Right ventricle myocardium inferior (tissue), 1 donor: ENCODE results near the gene ARMH4. TPM values are rescaled to one million over a fixed set of nuclear protein-coding genes. Genes with fewer than 3 reads are reported as not detected.
A peak's percentile ranks its signal among the peaks of the same experiment; 100 is the strongest.

ENCODE experiments used
- ATAC-seq: fragments of 200-7000 bp; cut with Tn5 transposase; one replicate; pipeline ENCODE4 v1.9.1; 2020; ENCODE audit warnings: mild to moderate bottlenecking, moderate library complexity
- DNase-seq: peaks from one replicate; pipeline ENCODE4 v3.0.0; 2021; ENCODE audit errors: missing footprints
- intact Hi-C: fragments of 100-400 bp; cut with DNase I; formaldehyde crosslinking; loops from one replicate; pipeline ENCODE4 v1.11.0; 2022
- long read RNA-seq: library from polyadenylated mRNA; unstranded; transcript quantifications from one replicate; pipeline ENCODE4 v2.0.0, GENCODE V29; 2021
- total RNA-seq: library from RNA; stranded (reverse); fragmentation: NEBNext Ultra II Directional; extraction: Animal tissue kit (Norgen Biotek cat#: 25700); gene quantifications from one replicate; pipeline ENCODE4 v1.2.1, GENCODE V29; 2021
- donor health status: DM: no; HTN: yes; CAD: no; lungs with severe emphysema.

ARMH4 gene, protein sequence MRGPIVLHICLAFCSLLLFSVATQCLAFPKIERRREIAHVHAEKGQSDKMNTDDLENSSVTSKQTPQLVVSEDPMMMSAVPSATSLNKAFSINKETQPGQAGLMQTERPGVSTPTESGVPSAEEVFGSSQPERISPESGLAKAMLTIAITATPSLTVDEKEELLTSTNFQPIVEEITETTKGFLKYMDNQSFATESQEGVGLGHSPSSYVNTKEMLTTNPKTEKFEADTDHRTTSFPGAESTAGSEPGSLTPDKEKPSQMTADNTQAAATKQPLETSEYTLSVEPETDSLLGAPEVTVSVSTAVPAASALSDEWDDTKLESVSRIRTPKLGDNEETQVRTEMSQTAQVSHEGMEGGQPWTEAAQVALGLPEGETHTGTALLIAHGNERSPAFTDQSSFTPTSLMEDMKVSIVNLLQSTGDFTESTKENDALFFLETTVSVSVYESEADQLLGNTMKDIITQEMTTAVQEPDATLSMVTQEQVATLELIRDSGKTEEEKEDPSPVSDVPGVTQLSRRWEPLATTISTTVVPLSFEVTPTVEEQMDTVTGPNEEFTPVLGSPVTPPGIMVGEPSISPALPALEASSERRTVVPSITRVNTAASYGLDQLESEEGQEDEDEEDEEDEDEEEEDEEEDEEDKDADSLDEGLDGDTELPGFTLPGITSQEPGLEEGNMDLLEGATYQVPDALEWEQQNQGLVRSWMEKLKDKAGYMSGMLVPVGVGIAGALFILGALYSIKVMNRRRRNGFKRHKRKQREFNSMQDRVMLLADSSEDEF
- 5.5 TPM for total RNA-seq
- long read RNA-seq, full-length matches to known transcripts, result 3 of 5 reads
- long read RNA-seq, partial matches to known transcripts, result 1 of 5 reads
- long read RNA-seq, other reads (novel, unspliced or antisense), result 1 of 5 reads

DNA sequence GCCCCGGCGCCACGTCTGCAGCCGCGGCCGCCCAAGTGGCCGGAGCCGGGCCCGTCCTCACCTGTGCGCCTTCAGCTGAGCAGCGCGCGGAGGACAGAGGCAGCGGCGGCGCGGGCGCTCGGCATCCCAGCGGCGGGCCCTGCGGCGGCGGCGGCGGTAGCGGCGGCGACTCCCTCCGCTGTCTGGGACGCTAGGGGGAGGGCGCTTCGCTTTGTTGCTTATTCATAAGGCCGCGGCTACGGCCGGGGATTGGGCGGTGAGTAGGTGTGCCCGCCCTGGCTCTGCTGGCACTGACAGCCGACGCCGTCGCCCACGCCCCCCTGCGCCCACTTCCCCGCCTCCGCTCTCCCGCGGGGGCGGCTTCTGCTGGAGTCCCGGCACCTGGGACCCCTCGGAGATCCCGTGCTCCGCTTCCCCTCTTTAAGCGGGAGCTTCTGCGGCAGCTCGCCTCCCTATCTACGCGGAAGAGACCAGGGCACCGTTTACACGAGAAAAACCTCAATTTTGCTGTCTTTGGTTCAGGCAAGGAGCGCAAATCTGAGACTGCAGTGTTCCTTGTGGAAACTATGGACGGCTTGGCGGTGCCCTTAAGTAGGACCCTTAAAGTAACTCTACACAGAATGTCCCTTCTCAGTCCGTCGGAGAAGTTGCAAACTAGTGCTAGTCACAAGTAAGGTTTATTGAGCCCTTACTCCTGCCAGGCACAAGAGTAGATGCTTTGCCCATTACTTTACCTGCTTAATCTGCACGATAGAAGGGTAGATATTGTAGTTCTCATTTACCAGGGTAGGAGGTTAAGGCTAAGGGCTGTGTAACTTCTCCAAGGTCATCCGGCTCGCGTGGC lies at the start of gene ARMH4:
ARMH4 (minus strand) TSS at position 200 of the 844 bp plus-strand sequence. CDS start 12,855 bp downstream, outside the sequence.
- DNase-seq, result peak; percentile 94
- intact Hi-C loops, result no loop called here
- ATAC-seq, result peak; percentile 98

DNA sequence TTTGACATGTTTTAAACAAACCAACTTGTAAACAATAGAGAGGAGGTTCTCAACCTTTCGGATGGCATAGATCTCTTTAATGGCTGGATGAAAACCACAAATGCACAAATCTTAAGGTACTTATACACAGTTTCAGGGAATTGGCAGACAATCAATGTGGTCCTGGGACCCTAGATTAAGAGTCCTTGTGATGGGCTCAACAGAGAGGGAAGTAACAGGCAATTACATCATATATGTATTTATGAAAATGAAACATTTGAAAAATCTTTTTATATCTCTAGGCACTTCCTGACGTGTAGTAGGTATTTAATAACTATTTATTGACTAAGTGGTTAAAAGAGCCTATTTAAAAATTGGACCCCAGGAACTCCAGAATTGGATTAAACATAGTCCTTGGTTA lies 48.8 kb upstream of the ARMH4 start:
- intact Hi-C loops, result loop anchor here (2.0 kb wide), 1 partner anchor 98 kb away; the partner anchor contains the start of gene ARID4A
- DNase-seq (no peak), ATAC-seq (no peak)

DNA sequence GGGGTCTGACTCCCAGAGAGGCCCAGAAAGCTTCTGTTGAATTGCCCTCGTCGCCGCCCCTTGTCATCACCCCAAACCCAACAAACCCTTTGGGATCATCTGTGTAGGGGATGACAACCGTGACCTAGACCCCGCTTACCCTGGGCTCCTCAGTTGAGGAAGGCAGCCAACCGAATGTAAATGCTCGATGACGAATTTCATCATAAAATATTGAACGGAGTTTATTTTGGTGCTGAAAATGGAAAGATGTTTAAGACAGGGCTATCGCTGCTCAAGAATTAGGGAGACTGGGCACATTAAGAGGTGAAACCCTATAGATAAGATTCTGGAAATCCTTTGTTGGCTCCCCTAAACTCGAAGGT lies 48.4 kb upstream of the ARMH4 start:
- peak; percentile 6 for ATAC-seq
- intact Hi-C loops, result loop anchor here (2.0 kb wide), 1 partner anchor 98 kb away; the partner anchor contains the start of gene ARID4A

GRCh38 chr14:58199726-58200479 lies 47.9 kb upstream of the ARMH4 start, which contains the start of gene ACTR10:
Gene ACTR10 (plus strand): TSS chr14:58200149. CDS start chr14:58200218, 69 bp downstream.
- ATAC-seq, result peak; percentile 98
- intact Hi-C loops, result loop anchor here (2.0 kb wide), 1 partner anchor 99 kb away; the partner anchor contains the start of gene ARID4A

More for the DNA sequence above, 48.4 kb upstream of the ARMH4 start:
- DNase-seq, result no peak

GRCh38 chr14:58198086-58198485 lies 46.1 kb upstream of the ARMH4 start:
- DNase-seq, result no peak
- no peak for ATAC-seq

More at GRCh38 chr14:58199726-58200479, 47.9 kb upstream of the ARMH4 start, which contains the start of gene ACTR10:
- peak; percentile 96 for DNase-seq

GRCh38 chr14:58196198-58196597 lies 44.2 kb upstream of the ARMH4 start:
- intact Hi-C loops, result no loop called here
- ATAC-seq (no peak), DNase-seq (no peak)

More at GRCh38 chr14:58198086-58198485, 46.1 kb upstream of the ARMH4 start:
- intact Hi-C loops, result no loop called here

DNA sequence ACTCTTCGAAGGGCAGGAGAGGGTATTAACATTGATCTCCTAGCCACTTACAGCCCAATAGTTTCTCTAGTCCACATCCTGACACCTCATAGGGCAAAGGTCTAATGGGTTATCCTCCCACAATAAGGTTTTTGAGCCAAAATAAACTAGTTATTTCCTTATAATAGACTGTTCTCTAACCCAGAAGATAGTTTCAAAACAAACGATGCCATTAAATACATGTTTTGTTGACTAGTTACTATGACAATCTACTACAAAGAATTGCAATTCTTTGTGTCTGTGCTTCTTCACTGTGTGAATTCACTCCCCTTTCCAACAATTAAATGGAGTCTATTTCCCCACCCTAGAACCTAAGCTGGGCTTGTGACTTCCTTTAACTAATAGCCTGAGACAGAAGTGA lies 41.5 kb upstream of the ARMH4 start:
- intact Hi-C loops, result no loop called here
- ATAC-seq, result no peak
- DNase-seq, result no peak

GRCh38 chr14:58191763-58192601 lies 40.0 kb upstream of the ARMH4 start:
- intact Hi-C loops, result no loop called here
- DNase-seq, result no peak
- ATAC-seq, result no peak

DNA sequence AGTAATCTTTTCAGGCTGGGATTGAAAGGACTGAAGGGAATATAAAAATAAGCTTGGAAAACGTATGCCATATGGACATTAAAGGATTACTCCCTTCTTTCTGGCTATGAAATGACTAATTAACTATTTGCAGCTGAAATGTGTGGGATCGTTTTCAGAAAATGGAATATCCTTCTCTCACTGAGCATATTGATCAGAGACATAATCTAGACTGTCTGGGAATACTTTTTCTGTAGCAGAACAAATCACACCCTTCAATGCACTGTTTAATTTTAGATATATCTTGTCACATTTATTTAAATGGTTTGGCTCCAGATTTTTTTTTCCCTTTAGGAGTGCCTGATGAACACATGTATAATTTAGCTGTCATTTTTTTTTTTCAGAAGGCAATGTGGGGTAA lies 37.2 kb upstream of the ARMH4 start:
- ATAC-seq (no peak), DNase-seq (no peak)
- intact Hi-C loops, result no loop called here

DNA sequence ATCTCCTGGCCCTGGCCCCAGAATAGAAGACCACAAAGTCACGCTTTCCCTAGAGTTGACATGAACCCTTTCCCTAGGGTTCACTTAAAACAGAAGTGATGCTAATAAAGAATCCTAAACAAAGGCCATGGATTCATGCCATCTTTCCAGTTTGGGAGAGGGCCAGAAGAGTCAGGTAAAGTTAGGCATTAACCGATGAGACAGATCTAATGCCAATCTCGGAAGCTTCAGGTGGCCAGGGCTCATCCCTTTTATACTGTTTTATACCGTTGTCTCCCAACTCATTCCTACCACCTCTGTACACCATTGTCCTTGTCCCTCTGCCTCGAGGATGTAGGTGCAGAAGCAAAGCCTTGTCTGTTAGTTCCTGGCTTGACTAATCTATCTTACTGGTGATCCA lies 25.1 kb upstream of the ARMH4 start:
- intact Hi-C loops, result no loop called here
- ATAC-seq (no peak), DNase-seq (no peak)

- intact Hi-C loops, result no loop called here
- ATAC-seq (peak; percentile 76), DNase-seq (no peak)
These were observed 19.1 kb upstream of the ARMH4 start for GRCh38 chr14:58171090-58171489.

DNA sequence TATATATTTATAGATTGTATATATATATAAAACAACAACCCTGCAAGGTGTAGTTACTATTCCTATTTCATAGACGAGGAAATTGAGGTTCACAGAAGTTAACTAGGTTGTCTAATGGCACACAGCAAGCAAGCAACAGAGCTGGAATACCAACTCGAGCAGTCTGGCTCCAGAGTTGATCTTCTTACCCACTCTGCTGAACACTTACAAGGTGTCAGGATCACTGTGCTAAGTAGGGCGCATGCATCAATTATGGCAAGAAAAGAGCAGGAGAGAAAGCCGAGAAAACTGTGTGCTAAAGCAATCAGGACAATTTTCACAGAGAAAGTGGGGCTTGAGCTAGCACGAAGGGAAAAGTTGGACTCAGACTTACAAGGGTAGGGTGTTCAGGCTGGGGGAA lies 15.9 kb upstream of the ARMH4 start:
- ATAC-seq, result no peak

DNA sequence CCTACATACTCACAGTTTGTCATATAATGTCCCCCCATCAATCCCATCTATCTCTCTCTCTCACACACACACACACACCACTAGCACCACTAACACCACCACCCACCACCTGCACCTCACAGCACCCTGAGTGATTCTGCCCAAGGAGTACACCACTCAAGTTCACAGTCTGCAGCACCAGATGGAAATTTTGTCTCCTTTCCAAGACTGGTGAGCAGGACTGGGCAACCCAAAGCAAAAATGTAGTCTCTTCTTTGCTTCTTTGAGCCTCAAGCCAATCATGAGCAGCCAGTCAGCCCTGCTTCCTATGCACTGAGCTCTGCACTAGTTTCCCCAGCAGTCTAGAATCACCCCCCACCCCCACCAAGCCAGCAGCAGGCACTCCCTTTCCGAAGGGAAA lies 15.0 kb upstream of the ARMH4 start:
- ATAC-seq, result no peak
- DNase-seq, result no peak
- intact Hi-C loops, result loop anchor here (2.0 kb wide), 1 partner anchor 58 kb away; no protein-coding TSS in a partner anchor

More for the DNA sequence above, 15.9 kb upstream of the ARMH4 start:
- intact Hi-C loops, result loop anchor here (2.0 kb wide), 1 partner anchor 59 kb away; no protein-coding TSS in a partner anchor
- no peak for DNase-seq

DNA sequence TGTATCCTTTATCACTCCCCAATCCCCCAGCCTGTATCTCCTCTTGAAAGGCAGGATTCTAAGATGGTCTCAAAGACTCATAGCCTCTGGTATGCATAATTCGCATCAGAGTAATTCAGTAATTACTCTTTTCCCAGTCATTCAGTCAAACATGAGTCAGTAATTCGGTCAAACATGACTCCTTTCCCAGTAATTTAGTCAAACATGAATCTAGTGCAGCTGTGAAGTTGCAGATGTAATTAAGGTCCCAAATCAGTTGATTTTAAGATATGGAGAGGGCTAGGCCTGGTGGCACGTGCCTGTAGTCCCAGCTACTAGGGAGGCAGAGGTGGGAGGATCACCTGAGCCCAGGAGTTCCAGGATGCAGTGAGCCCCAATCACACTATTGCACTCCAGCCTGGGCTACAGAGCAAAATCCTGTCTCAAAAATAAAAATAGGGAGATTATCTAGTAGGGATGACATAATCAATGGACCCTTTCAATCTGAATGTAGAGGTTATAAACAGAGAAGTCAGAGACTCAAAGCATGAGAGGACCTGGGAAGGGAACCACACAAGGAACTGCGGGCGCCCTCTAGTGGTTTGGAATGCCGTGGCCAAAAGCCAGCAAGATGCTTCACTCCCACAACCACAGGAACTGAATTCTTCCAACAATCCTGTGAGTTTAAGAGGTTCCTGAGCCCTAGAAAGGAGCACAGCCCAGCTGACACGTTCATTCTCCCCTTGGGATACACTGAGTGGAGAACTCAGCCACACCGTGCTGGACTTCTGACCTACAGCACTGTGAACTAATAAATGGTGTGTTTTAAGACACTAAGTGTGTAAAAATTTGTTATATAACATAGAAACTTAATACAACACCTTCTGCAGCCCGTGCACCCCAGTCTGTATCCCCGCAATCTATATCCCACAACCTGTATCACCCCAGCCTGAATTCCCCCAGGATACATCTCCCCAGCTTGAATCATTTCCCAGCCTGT lies 14.3 kb upstream of the ARMH4 start:
- intact Hi-C loops, result loop anchor here (2.0 kb wide), 1 partner anchor 57 kb away; no protein-coding TSS in a partner anchor
- peak; percentile 76 for ATAC-seq
- peak; percentile 91 for DNase-seq

DNA sequence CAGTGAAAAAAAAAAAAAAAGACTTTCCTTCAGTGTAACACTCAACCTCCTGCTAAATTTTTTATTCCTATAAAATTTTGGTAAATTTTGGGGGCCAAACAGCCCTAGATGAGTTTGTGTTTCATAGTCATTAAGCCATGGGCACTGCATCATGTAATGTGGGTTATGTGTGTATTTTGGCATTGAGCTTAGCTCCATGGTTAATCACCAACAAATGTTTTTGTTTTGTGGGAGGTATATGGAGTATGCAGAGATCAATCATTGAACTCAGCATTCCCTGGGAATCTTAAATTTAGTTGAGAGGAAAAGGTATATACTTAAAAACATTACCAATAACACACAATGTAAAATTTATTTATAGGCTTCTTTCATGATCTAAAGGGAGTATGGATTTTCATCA lies 8.5 kb upstream of the ARMH4 start:
- no peak for DNase-seq
- intact Hi-C loops, result no loop called here
- no peak for ATAC-seq
